Measurements from ENCODE around the gene TCF15.
A peak's percentile ranks its signal among the peaks of the same experiment; 100 is the strongest.

Gene TCF15

GRCh38 chr20:568673-569415 is 41.3 kb downstream of the TCF15 start:
- H3K4me3 ChIP-seq (ENCODE audit: low read length), result no peak overlapping the region
- DNase-seq (ENCODE audit: low read depth), result no peak
- TF ChIP-seq CTCF (conservative IDR thresholded peaks at IDR 0.05; ENCODE audit: low read length), result no peak

GRCh38 chr20:568097-568652 is 41.9 kb downstream of the TCF15 start:
- DNase-seq (ENCODE audit: low read depth), result no peak
- no peak overlapping the region for H3K4me3 ChIP-seq (ENCODE audit: low read length)
- no peak for TF ChIP-seq CTCF (conservative IDR thresholded peaks at IDR 0.05; ENCODE audit: low read length)

GRCh38 chr20:564192-564591 is 45.9 kb downstream of the TCF15 start:
- TF ChIP-seq CTCF (conservative IDR thresholded peaks at IDR 0.05; ENCODE audit: low read length), result no peak
- no peak overlapping the region for H3K4me3 ChIP-seq (ENCODE audit: low read length)
- no peak for DNase-seq (ENCODE audit: low read depth)

- TF ChIP-seq CTCF (conservative IDR thresholded peaks at IDR 0.05; ENCODE audit: low read length), result no peak
- no peak for DNase-seq (ENCODE audit: low read depth)
- H3K4me3 ChIP-seq (ENCODE audit: low read length), result no peak overlapping the region
Observed at GRCh38 chr20:563187-563586, 46.9 kb downstream of the TCF15 start.

GRCh38 chr20:562232-562897 is 47.7 kb downstream of the TCF15 start:
- H3K4me3 ChIP-seq (ENCODE audit: low read length), result no peak overlapping the region
- no peak for TF ChIP-seq CTCF (conservative IDR thresholded peaks at IDR 0.05; ENCODE audit: low read length)
- no peak for DNase-seq (ENCODE audit: low read depth)

- peak; percentile 59 for DNase-seq (ENCODE audit: low read depth)
- TF ChIP-seq CTCF (conservative IDR thresholded peaks at IDR 0.05; ENCODE audit: low read length), result peak; percentile 99
Observed at GRCh38 chr20:561437-562231, 48.5 kb downstream of the TCF15 start.

More at GRCh38 chr20:561437-562231, 48.5 kb downstream of the TCF15 start:
- no peak overlapping the region for H3K4me3 ChIP-seq (ENCODE audit: low read length)
